Testis (tissue), 3 donors: ENCODE results near the gene EXD3. TPM values are rescaled to one million over a fixed set of nuclear protein-coding genes. Genes with fewer than 3 reads are reported as not detected.

Experiments used
- DNase-seq: peaks from one replicate; pipeline ENCODE4 v3.0.0-alpha.2; 2019
- H3K27ac ChIP-seq, 2 donors: fragments of 200-600 bp; sonication (generic); one replicate each; pipeline ENCODE4 v1.5.1; 2019
- H3K27me3 ChIP-seq: fragments of 200-600 bp; sonication (generic); one replicate; pipeline ENCODE4 v1.5.1; 2019
- H3K36me3 ChIP-seq: fragments of 200-600 bp; sonication (generic); one replicate; pipeline ENCODE4 v1.5.1; 2017; ENCODE audit warnings: low read depth; ENCODE audit errors: missing control alignments
- H3K4me1 ChIP-seq: fragments of 200-600 bp; sonication (generic); one replicate; pipeline ENCODE4 v1.5.1; 2019
- H3K4me3 ChIP-seq, 2 donors: fragments of 200-600 bp; sonication (generic); one replicate each; pipeline ENCODE4 v1.5.1; 2017 to 2019
- H3K9me3 ChIP-seq: fragments of 200-600 bp; sonication (generic); one replicate; pipeline ENCODE4 v1.5.1; 2017
- POLR2A ChIP-seq: fragments of 450-650 bp; IDR thresholded peaks from one replicate; pipeline ENCODE4 v1.6.1; 2017; ENCODE audit warnings: antibody characterized with exemption, mild to moderate bottlenecking, moderate library complexity
- WGBS, 2 donors: methylation state at CpG; one replicate each; pipeline ENCODE4 v1.1.5; 2018; 5-methylcytosine and 5-hydroxymethylcytosine counted together
- intact Hi-C: fragments of 100-400 bp; cut with DNase I; formaldehyde crosslinking; loops from one replicate; pipeline ENCODE4 v1.15.1; 2023; ENCODE audit warnings: low total_unique reads
- polyA plus RNA-seq: library from polyadenylated mRNA; stranded (reverse); fragments of 350-450 nt; fragmentation: Illumina TruSeq; extraction: RNeasy Lipid Tissue Mini Kit (QIAGEN cat#74804); gene quantifications from one replicate; pipeline ENCODE4 v1.2.3, GENCODE V29; 2014; ENCODE audit warnings: low read depth, low replicate concordance; ENCODE audit not compliant: insufficient read depth
- total RNA-seq, 2 donors: library from RNA; depleted of rRNA; stranded (reverse); fragments of >200 nt; gene quantifications; one replicate each; pipeline ENCODE4 v1.2.3, GENCODE V29; 2016
- TF ChIP-seq, protein P1 (sequence below), 3 experiments: fragments of 450-650 bp in 2 of 3; fragments of 200-600 bp in 1 of 3; sonication (generic) in 1 of 3; IDR thresholded peaks; one replicate each; pipeline ENCODE4 v1.5.1; 2016 to 2019; ENCODE audit warnings: antibody characterized with exemption in 3 of 3, mild to moderate bottlenecking in 2 of 3, moderate library complexity in 1 of 3

Gene EXD3
- total and polyA plus RNA-seq, 3 donors from 2014 or later, result 8.9 to 24.5 (median 15.5) TPM

GRCh38 chr9:137273095-137273490 lies 149.9 kb downstream of the EXD3 start:
- 89 to 93% methylated on average over 9 to 13 of the region's 13 CpGs for WGBS, 2 donors

GRCh38 chr9:137272241-137273094 lies 150.5 kb downstream of the EXD3 start:
- Histone ChIP-seq H3K4me1 (peaks cover 22% of the 10 kb centered on the region), H3K27me3 (no peaks in the 10 kb centered on the region), H3K9me3 (no peaks in the 10 kb centered on the region), H3K36me3 (no peaks in the 10 kb centered on the region), H3K4me3 (no peak overlapping the region), H3K27ac (no peak overlapping the region)
- 92 to 95% methylated on average over 9 to 36 of the region's 39 CpGs for WGBS, 2 donors
- no peak for TF ChIP-seq POLR2A
- TF ChIP-seq, protein P1, sequence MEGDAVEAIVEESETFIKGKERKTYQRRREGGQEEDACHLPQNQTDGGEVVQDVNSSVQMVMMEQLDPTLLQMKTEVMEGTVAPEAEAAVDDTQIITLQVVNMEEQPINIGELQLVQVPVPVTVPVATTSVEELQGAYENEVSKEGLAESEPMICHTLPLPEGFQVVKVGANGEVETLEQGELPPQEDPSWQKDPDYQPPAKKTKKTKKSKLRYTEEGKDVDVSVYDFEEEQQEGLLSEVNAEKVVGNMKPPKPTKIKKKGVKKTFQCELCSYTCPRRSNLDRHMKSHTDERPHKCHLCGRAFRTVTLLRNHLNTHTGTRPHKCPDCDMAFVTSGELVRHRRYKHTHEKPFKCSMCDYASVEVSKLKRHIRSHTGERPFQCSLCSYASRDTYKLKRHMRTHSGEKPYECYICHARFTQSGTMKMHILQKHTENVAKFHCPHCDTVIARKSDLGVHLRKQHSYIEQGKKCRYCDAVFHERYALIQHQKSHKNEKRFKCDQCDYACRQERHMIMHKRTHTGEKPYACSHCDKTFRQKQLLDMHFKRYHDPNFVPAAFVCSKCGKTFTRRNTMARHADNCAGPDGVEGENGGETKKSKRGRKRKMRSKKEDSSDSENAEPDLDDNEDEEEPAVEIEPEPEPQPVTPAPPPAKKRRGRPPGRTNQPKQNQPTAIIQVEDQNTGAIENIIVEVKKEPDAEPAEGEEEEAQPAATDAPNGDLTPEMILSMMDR (IDR thresholded peaks at IDR 0.05), result no peak
- DNase-seq, result no peak
- intact Hi-C loops, result no loop called here

More at GRCh38 chr9:137273095-137273490, 149.9 kb downstream of the EXD3 start:
- H3K4me3 ChIP-seq, result no peak overlapping the region
- H3K27ac ChIP-seq, result no peak overlapping the region
- peaks cover 22% of the 10 kb centered on the region for H3K4me1 ChIP-seq
- no peaks in the 10 kb centered on the region for H3K27me3 ChIP-seq
- H3K36me3 ChIP-seq, result no peaks in the 10 kb centered on the region
- no peak for TF ChIP-seq POLR2A
- TF ChIP-seq, protein P1 (IDR thresholded peaks at IDR 0.05), result no peak
- intact Hi-C loops, result no loop called here
- no peaks in the 10 kb centered on the region for H3K9me3 ChIP-seq
- no peak for DNase-seq

- Histone ChIP-seq H3K27ac (no peak overlapping the region), H3K9me3 (no peaks in the 10 kb centered on the region), H3K4me3 (no peak overlapping the region), H3K36me3 (no peaks in the 10 kb centered on the region), H3K4me1 (peaks cover 17% of the 10 kb centered on the region), H3K27me3 (no peaks in the 10 kb centered on the region)
- intact Hi-C loops, result no loop called here
- TF ChIP-seq, protein P1 (IDR thresholded peaks at IDR 0.05), result no peak
- no peak for TF ChIP-seq POLR2A
- 66 to 68% methylated on average over 3 of the region's 3 CpGs for WGBS, 2 donors
- no peak for DNase-seq
Observed at GRCh38 chr9:137271696-137272076, 151.3 kb downstream of the EXD3 start.

GRCh38 chr9:137270929-137271695 lies 151.8 kb downstream of the EXD3 start:
- H3K27ac ChIP-seq, result no peak overlapping the region
- WGBS, 2 donors, result 90 to 91% methylated on average over 29 to 32 of the region's 32 CpGs
- no peak overlapping the region for H3K4me3 ChIP-seq
- H3K9me3 ChIP-seq, result no peaks in the 10 kb centered on the region
- intact Hi-C loops, result no loop called here
- no peak for TF ChIP-seq POLR2A
- TF ChIP-seq, protein P1 (IDR thresholded peaks at IDR 0.05), result no peak
- H3K36me3 ChIP-seq, result no peaks in the 10 kb centered on the region
- no peaks in the 10 kb centered on the region for H3K27me3 ChIP-seq
- DNase-seq, result no peak
- H3K4me1 ChIP-seq, result peaks cover 11% of the 10 kb centered on the region
